NOMO-1 treated with dmso at 0.1 percent for 144 hours (cell line): Measurements from ENCODE around the gene POLG2.
A peak's percentile ranks its signal among the peaks of the same experiment; 100 is the strongest.
"Not testable (repeated sequence)": the region's sequence is repeated elsewhere in the genome, so short reads cannot be mapped to it uniquely, and the experiment has no call there.

ENCODE experiments used
- DNase-seq: peaks from one replicate; lab custom pipeline; 2025; ENCODE audit not compliant: unreplicated experiment; lab: John Stamatoyannopoulos, UW

POLG2 gene

DNA sequence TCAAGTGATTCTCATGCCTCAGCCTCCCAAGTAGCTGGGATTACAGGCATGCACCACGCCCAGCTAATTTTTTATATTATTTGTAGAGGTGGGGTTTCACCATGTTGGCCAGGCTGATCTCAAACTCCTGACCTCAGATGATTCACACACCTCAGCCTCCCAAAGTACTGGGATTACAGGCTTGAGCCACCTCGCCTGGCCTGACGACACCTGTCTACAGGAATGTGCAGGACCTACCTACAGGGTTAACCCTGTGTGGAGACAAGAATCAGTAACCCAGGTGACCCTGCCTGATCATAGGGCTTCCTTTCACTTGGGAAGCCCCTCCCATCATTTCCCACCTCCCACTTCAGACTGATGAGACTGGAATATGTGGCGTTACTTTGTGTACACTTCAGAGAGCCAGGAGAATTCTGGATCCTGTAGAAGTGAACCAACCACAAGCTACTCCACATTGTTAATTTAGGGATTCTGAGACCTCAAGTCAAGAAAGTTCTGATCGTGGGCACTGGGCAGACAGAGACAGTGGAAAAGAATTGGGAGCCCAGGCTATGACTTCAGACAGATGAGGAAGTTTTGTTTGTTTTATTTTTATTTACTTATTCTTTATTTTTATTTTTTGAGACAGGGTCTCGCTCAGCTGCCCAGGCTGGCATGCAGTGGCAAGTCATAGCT lies 53.6 kb downstream of the POLG2 start:
- DNase-seq, result no peak

DNA sequence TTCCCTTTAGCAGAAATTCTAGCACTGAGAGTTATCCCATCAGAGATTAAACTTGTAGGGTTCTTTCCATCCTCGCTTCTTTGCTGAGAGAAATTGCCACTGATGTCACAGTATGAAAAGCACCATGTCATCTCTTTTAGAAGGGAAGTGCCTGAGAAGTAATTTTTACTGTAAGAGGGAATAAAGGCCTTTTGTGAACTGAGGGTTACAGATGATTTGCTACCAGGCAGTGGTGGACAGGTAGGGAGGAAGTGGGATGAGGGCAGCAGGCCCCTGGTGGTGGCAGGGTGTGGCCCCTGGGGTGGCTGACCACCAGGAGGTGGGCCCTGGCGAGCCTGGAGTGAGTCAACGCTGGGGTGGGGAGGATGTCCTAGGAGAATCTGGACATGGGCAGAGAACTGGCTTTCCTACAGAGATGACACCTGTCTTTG lies 54.3 kb downstream of the POLG2 start:
- peak; percentile 41 for DNase-seq

DNA sequence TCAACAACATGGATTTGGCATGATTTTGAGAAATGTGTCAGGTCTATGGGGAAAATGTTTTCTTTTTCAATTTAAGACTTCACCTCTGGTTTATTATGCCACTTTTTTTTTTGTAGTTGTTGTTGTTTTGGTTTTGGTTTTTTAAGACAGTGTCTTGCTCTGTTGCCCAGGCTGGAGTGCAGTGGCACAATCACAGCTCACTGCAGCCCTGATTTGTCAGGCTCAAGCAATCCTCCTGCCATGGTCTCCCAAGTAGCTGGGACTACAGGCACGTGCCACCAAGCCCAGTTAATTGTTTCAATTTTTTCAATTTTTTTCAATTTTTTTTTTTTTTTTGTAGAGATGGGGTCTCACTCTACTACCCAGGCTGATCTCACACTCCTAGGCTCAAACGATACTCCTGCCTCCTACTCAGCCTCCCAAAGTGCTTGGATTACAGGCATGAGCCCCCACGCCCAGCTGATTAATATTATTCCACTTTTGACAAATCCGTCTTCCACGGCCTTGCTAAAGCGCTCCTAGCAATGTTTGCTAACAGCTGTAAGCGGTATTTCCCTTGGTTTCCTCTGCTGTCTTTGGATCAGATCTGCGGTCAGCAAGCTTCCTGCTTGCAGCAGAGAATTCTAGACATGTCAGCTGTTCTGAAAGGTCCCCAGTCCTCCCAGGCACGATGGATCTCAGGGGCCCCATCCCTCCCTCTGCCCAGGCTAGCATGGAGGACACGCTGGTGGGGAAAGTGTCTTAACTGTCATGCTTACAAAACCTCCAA lies 54.9 kb downstream of the POLG2 start:
- peak; percentile 43 for DNase-seq

DNA sequence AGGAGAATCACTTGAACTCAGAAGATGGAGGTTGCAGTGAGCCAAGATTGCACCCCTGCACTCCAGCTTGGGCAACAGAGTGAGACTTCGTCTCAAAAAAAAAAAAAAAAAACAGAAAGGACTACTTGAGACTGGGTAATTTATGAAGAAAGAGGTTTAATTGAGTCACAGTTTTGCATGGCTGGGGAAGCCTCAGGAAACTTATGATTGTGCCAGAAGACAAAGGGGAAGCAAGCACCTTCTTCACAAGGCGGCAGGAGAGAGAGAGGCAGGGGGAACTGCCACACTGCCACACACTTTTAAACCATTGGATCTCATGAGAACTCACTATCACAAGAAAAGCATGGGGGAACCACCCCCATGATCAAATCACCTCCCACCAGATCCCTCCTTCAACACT lies 56.9 kb downstream of the POLG2 start:
- DNase-seq, result no peak

DNA sequence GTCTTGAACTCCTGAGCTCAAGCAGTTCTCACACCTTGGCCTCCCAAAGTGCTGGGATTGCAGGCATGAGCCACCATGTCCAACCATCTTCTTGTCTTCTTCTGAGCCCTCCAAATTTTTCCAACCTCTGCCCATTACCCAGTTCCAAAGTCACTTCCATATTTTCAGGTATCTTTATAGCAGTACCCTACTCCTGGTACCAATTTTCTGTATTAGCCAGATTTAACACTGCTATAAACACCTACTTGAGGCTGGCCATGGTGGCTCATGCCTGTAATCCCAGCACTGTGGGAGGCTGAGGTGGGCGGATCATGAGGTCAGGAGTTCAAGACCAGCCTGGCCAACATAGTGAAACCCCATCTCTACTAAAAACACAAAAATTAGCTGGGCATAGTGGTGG lies 57.3 kb downstream of the POLG2 start:
- not testable (repeated sequence) for DNase-seq

DNA sequence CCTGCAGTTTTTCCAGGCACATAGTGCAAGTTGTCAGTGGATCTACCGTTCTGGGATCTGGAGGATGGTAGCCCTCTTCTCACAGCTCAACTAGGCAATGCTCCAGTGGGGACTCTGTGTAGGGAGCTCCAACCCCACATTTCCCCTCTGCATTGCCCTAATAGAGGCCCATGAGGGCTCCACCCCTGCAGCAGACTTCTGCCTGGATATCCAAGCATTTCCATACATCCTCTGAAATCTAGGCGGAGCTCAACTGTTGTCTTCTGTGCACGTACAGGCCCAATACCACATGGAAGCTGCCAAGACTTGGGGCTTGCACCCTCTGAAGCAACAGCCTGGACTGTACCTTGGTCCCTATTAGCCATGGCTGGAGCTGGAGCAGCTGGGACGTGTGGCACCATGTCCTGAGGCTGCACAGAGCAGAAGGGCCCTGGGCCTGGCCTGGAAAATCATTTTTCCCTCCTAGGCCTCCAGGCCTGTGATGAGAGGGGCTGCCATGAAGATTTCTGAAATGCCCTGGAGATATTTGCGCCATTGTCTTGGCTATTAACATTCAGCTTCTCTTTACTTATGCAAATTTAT lies 58.8 kb downstream of the POLG2 start:
- DNase-seq, result no peak

DNA sequence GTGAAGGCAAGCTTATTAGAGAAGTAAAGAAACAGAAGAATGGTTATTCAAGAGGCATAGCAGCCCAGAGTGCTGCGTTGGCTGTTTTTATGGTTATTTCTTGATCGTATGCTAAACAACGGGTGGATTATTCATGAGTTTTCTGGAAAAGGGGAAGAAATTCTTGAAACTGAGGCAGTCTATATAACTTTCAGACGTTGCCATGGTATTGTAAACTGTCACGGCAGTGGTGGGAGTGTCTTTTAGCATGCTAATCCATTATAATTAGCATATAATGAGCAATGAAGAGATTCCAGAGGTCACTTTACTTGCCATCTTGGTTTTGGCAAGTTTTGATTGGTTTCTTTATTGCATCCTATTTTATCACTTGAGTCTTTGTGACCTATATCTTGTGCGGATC lies 65.3 kb downstream of the POLG2 start:
- no peak for DNase-seq

DNA sequence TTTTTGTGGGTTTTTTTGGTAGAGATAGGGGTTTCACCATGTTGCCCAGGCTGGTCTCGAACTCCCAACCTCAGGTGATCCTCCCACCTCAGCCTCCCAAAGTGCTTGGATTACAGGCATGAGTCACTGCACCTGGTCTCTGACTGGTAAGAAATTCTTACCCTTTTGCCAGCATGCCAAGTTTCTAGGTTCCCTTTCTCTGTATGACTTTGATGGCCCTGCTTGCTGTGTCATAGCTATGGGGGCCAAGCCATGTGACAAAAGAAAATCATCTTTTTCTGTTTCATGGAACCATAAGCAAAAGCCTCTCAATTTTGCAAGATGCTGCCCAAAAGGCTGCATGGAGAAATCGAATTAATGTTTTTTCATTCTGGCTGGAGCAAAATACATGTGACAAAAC lies 66.8 kb downstream of the POLG2 start:
- not testable (repeated sequence) for DNase-seq

DNA sequence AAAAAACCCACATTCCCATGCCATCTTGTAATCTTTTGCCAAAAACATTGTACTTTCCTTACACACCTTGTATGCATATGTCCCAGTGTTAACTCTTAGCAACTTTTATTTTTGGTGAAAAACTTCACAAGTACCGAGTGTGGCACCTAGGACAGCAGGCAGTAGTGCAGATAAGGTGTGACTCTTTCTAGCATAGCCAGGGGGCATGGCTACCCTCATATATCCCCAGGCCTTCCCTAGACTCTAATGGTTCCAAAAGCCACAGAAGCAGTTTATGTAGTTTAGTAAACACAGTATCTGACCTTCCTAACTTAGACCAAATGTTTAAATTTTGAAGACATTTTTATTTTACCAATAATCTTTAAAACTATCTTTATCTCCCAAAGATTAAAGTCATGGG lies 68.4 kb downstream of the POLG2 start:
- DNase-seq, result no peak
